ENCODE data around the gene ASPHD1.

ASPHD1 gene

GRCh38 chr16:29943846-29944799 is 43.8 kb downstream of the ASPHD1 start:
- H3K4me3 ChIP-seq (ENCODE audit: low read length), result no peak overlapping the region
- DNase-seq (ENCODE audit: low read depth), result peak; percentile 96
- TF ChIP-seq CTCF (conservative IDR thresholded peaks at IDR 0.05; ENCODE audit: low read depth, low read length), result peak; percentile 34

DNA sequence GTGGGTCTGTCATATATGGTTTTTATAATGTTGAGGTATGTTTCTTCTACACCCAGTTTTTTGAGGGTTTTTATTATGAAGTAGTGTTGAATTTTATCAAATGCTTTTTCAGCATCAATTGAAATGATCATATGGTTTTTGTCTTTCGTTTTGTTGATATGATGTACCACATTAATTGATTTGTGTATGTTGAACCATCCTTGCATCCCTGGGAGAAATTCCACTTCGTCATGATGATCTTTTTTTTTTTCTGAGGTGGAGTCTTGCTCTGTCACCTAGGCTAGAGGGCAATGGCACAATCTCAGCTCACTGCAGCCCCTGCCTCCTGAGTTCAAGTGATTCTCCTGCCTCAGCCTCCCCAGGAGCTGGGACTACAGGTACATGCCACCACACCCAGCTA is 47.6 kb downstream of the ASPHD1 start:
- TF ChIP-seq CTCF (conservative IDR thresholded peaks at IDR 0.05; ENCODE audit: low read depth, low read length), result no peak
- DNase-seq (ENCODE audit: low read depth), result no peak
- no peak overlapping the region for H3K4me3 ChIP-seq (ENCODE audit: low read length)

GRCh38 chr16:29950806-29951461 is 50.6 kb downstream of the ASPHD1 start:
- H3K4me3 ChIP-seq (ENCODE audit: low read length), result no peak overlapping the region
- DNase-seq (ENCODE audit: low read depth), result no peak
- no peak for TF ChIP-seq CTCF (conservative IDR thresholded peaks at IDR 0.05; ENCODE audit: low read depth, low read length)

DNA sequence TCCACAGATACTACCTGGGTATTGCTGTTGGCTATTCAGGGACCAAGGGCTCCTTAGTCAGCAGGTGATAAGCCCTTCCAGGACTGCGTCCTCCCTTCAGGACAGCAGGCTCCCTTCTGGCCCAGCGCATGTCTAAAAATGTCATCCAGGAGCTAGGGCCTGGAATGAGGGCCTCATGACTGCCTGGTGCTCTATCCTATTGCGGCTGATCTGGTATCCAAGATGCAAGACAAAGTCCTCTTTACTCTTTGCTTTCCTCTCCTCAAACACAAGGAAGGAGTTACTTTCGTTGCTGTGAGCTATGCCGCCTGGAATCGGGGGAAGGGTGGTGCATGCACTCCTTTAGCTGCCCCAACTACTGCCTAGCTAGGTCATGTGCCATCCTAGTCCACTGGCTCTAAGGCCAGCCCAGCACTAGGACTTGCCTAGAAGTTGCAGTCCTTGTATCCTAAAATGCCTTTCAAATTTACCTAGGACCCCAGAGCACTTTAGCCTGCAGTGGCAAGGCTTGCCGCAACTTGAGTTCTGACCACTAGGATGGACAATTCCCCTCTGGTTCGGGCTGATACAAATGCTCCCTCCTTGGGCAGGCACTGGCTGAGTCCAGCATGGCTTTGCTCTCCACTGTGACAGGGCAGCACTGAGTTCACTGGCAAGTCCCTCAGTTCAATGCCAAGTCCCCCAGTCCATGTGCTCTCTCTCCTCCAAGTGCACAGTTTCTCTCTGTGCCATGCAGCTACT is 51.5 kb downstream of the ASPHD1 start:
- H3K4me3 ChIP-seq (ENCODE audit: low read length), result no peak overlapping the region
- no peak for DNase-seq (ENCODE audit: low read depth)
- TF ChIP-seq CTCF (conservative IDR thresholded peaks at IDR 0.05; ENCODE audit: low read depth, low read length), result peak; percentile 1
